Measurements from ENCODE around the gene CLK4. TPM values are rescaled to one million over a fixed set of nuclear protein-coding genes. Genes with fewer than 3 reads are reported as not detected.

The CLK4 gene
- total RNA-seq, 2 donors from 2014 or later: 9.6 to 17.3 TPM

DNA sequence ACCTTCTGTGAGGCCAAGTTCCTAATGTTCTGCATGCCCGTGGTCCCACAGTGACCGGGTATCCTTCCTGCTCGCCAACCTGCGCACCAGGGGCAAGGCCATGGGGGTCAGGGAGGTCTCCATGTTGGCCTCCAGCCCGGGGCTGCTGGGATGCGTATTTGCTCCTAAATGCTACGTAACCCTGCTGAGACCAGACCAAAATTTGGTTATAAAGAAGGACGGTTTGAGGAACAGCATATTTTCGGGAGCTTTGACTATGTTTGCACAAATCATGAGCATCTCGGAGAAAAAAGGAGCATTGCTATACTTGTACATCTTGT, 35.7 kb upstream of the CLK4 start:
- Histone ChIP-seq H3K27me3 (no peaks in the 10 kb centered on the region), H3K9me3 (peaks cover 0 to 4% of the 10 kb centered on the region in 2 donors), H3K4me1 (no peaks in the 10 kb centered on the region), H3K4me3 (no peak overlapping the region), H3K27ac (no peak overlapping the region), H3K36me3 (no peaks in the 10 kb centered on the region)
- TF ChIP-seq, protein P1, sequence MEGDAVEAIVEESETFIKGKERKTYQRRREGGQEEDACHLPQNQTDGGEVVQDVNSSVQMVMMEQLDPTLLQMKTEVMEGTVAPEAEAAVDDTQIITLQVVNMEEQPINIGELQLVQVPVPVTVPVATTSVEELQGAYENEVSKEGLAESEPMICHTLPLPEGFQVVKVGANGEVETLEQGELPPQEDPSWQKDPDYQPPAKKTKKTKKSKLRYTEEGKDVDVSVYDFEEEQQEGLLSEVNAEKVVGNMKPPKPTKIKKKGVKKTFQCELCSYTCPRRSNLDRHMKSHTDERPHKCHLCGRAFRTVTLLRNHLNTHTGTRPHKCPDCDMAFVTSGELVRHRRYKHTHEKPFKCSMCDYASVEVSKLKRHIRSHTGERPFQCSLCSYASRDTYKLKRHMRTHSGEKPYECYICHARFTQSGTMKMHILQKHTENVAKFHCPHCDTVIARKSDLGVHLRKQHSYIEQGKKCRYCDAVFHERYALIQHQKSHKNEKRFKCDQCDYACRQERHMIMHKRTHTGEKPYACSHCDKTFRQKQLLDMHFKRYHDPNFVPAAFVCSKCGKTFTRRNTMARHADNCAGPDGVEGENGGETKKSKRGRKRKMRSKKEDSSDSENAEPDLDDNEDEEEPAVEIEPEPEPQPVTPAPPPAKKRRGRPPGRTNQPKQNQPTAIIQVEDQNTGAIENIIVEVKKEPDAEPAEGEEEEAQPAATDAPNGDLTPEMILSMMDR (IDR thresholded peaks at IDR 0.05): no peak
- DNase-seq (ENCODE audit: low spot score): no peak

DNA sequence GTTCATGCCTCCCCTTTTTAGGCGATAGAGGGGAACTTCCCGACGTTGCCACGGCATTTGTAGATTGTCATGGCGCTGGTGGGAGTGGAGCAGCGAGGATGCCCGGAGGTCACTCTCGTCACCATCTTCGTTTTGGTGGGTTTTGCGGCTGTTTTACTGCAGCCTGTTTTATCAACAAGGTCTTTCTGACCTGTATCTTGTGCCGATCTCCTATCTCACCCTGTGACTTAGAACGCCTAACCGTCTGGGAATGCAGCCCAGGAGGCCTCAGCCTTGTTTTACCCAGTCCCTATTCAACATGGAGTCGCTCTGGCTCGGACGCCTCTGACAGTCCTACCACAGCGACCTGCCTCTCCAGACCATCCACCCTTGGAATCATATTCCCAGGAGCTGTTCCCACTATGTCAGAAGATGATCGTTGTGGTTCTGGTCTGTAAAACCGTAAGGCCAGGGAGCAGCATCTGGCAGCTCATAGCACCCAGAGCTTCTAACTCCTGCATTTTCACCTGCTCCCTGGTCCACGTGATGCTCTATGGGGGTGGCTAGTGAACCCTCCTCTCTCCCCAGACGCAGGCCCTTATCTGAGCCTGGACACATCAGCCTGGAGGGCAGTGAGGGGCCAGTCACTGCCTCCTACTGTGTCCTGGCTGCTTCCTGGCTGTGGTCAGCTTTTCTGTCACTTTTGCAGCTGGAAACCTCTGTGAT, 35.1 kb upstream of the CLK4 start:
- H3K4me1 ChIP-seq: no peaks in the 10 kb centered on the region
- DNase-seq (ENCODE audit: low spot score): no peak
- H3K36me3 ChIP-seq: no peaks in the 10 kb centered on the region
- no peaks in the 10 kb centered on the region for H3K27me3 ChIP-seq
- no peak overlapping the region for H3K4me3 ChIP-seq
- no peak overlapping the region for H3K27ac ChIP-seq
- TF ChIP-seq, protein P1 (IDR thresholded peaks at IDR 0.05): no peak
- peaks cover 0 to 4% of the 10 kb centered on the region in 2 donors for H3K9me3 ChIP-seq

DNA sequence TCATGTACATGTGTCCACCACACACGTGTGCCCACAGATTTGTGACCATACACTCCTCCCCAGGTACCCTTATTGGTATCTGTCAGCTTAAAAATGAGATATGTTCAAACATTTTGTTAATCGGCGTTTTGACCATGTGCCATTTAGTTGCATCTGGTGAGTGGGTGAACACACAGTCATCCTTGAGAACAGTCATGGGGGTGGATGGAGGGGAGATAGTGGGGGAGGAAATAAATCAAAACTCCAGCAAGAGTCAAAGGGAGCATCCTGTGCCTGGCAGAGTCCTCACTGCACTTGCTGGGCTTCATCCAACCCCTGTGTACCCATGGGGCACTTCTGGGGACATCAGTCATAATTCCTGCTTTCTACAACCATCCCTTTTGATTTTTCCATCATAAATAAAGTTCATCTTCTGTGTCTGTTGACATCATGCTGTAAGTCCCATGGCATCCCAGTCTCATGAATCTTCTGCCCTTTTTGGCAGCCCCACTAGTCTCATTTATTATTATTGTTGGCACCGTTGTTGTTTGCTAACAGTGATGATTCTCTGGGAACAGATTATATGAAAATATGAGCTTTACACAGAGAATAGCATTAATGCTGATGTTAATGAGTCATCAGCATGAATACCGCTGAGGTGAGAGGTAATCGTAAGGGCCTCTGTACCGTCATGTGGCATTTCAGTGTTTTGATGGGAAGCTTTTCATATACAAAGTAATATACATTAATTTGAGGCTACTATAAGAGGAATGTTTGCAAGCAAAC, 24.4 kb upstream of the CLK4 start:
- no peaks in the 10 kb centered on the region for H3K4me1 ChIP-seq
- H3K36me3 ChIP-seq: no peaks in the 10 kb centered on the region
- DNase-seq (ENCODE audit: low spot score): no peak
- no peaks in the 10 kb centered on the region for H3K27me3 ChIP-seq
- H3K9me3 ChIP-seq: no peaks in the 10 kb centered on the region
- TF ChIP-seq, protein P1 (IDR thresholded peaks at IDR 0.05): no peak
- no peak overlapping the region for H3K27ac ChIP-seq
- no peak overlapping the region for H3K4me3 ChIP-seq

DNA sequence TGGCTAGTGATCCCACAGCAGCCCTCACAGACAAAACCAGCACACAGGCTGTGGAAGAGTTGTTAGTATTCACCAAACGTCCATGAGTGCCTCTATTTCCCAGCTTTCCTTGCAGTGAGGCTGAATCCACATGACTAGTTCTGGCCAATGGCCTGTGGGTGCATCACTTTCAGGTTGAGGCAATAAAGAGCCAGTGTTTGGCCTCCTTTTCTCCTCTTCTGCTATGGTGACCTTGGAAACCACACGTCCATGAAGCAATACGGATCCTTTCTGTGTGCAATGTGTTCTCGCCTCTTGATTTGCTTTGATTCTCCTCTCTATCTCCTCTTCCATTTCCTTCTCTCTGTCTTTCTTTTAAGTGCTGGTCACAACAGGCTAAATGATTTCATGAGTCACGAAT, 23.4 kb upstream of the CLK4 start:
- DNase-seq (ENCODE audit: low spot score): no peak

DNA sequence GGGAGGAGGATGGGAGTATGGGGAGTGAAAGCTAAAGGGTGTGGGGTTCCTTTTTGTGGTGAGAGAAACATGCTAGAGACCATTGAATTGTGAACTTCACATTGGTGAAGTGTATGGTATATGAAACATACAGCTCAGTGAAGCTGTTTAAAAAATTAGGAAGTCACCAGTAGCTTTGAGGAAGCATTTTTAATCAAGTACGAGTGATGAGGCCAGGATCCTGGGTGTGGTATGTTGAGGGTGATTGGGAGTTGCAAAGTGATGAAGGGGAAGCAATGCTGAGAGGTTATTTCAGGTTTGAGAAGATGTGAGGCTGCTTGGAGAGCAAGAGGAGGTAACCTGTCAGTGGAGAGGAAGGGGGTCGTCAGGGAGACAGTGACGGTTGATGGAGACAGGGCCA, 22.7 kb upstream of the CLK4 start:
- Histone ChIP-seq H3K4me1 (no peaks in the 10 kb centered on the region), H3K27ac (no peak overlapping the region), H3K4me3 (no peak overlapping the region), H3K9me3 (no peaks in the 10 kb centered on the region), H3K36me3 (no peaks in the 10 kb centered on the region), H3K27me3 (no peaks in the 10 kb centered on the region)
- TF ChIP-seq, protein P1 (IDR thresholded peaks at IDR 0.05): no peak
- DNase-seq (ENCODE audit: low spot score): no peak

More for the DNA sequence above, 23.4 kb upstream of the CLK4 start:
- H3K4me3 ChIP-seq: no peak overlapping the region
- no peaks in the 10 kb centered on the region for H3K9me3 ChIP-seq
- H3K27ac ChIP-seq: no peak overlapping the region
- no peaks in the 10 kb centered on the region for H3K36me3 ChIP-seq
- no peaks in the 10 kb centered on the region for H3K4me1 ChIP-seq
- no peaks in the 10 kb centered on the region for H3K27me3 ChIP-seq
- TF ChIP-seq, protein P1 (IDR thresholded peaks at IDR 0.05): no peak

Data from right atrium auricular region (tissue), 2 donors.